CD4-positive, alpha-beta T cell treated with Interleukin-4 for 4 hours (primary cell): ENCODE results near the gene LDLRAD1.
"Not testable (repeated sequence)": the region's sequence is repeated elsewhere in the genome, so short reads cannot be mapped to it uniquely, and the experiment has no call there.

Experiments
- DNase-seq: peaks from one replicate; pipeline ENCODE4 v3.0.0-alpha.2; 2020

The LDLRAD1 gene

DNA sequence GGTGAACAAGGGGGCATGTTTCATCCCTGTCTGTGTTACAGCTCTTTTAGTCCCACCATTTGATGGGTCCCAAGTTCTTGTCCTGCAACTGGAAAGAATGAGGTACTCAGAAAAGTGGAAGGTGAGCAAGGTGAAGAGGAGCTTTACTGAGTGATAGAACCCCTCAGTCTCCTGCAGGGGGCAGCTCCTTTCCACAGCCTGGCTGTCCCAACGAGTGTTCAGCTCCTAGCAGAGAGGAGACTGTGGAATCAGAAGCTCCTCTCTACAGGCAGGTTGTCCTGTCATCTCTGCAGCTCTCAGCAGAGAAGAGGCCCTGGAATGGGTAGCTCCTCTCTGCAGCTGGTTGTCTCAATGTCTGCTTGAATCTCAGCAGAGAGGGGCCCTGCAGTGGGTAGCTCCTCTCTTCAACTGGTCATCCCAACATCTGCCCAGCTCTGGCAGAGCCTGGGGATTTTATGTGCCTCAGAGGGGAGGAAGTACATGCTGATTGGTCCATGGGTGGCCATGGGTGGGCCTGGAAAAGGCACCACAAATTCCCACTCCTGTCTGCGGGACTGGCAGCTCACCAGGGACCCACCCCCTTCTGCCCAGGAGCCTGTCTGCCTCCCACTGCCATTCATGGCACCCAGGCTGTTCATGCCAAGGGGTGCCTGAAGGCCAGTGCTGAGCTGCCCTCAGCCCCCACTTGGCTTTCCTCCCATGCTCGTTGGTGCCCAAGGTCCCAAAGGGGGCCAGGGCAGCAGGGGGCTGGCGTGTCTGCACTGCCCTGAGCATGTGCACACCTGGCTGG lies 25.7 kb downstream of the LDLRAD1 start:
- no peak for DNase-seq

DNA sequence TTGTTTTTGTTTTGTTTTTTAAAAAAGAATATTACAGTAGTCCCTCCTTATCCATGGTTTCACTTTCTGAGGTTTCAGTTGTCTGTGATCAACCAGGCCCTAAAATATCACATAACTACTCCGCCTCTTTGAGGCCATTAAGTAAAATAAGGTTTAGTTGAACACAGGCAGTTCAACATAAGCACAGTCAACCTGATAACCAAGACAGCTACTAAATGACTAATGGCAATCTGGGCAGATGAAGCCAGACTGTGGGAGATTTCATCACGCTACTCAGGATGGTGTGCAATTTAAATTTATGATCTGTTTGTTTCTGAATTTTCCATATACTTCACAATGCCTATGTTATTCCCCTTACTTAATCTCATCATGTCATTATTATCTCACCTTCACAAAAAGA lies 30.1 kb downstream of the LDLRAD1 start:
- no peak for DNase-seq

DNA sequence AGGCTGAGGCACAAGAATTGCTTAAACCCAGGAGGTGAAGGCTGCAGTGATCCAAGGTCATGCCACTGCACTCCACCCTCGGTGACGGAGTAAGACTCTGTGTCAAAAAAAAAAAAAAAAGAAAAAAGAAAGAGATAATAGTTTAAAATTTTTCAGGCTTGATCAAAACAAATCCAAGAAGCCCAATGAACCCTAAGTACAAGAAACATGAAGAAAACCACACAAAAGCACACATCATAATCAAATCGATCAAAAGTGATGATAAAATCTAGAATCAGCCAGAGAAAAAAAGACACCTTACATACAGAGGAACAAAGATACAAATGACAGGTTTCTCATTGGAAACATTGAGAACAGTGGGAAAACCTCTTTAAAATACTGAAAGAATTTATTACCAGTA lies 31.5 kb downstream of the LDLRAD1 start:
- DNase-seq, result no peak

DNA sequence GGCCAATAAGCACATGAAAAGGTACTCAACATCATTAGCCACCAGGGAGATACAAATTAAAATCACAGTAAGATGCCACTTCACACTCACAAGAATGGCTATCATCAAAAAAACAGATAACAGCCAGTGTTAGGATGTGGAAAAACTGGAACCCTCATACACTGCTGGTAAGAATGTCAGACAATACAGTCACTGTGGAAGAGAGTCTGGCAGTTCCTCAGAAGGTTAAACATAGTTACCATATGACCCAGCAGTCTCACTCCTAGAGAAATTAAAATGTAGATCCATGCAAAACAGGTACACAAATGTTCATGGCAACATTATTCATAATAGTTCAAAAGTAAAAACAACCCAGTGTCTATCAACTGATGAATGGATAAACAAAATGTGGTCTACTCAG lies 33.3 kb downstream of the LDLRAD1 start:
- no peak for DNase-seq

DNA sequence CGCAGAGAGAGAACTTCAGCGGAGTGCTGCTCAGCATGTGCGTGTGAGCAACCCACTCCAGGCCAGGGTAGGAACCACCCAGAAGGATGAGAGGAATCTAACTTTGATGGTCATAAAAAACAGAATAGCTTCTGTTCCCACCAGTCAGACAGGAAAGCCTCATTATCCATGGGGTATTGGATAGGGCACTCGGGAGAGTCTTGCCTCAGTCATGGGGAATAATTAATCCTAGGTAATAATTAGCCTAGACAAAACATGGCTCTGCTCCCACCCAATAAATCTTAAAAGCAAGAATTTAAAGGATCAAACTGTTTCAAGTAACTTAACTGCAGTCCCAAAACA lies 35.3 kb downstream of the LDLRAD1 start:
- DNase-seq, result no peak

DNA sequence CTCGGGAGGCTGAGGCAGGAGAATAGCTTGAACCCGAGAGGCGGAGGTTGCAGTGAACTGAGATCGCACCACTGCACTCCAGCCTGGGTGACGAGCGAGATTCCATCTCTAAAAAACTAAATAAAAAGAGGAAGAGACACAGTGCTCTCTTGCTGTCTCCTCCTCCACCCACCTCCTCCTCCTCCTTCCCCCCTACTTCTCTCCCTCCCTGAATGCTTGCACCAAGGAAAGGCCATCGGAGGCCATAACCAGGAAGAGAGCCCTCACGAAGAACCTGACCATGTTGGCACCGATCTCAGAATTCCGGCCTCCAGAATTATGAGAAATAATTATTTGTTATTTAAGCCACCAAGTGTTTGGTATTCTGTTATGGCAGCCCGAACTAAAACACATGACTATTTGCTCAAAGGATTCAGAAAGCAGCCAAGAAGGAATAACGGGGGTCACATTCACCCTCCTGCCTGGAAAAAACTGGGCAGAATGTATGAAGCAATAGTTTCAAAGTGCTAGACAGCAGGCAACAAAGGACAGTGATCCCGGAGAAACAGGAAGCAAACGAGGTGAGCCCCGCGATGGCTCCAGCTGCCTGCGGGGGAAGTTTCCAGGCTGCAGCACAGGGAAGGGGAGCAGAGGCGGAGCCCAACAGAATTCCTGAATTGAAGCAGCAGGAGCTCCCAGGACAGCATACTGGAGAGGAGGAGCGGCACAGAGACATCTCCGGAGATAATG lies 35.8 kb downstream of the LDLRAD1 start:
- no peak for DNase-seq

DNA sequence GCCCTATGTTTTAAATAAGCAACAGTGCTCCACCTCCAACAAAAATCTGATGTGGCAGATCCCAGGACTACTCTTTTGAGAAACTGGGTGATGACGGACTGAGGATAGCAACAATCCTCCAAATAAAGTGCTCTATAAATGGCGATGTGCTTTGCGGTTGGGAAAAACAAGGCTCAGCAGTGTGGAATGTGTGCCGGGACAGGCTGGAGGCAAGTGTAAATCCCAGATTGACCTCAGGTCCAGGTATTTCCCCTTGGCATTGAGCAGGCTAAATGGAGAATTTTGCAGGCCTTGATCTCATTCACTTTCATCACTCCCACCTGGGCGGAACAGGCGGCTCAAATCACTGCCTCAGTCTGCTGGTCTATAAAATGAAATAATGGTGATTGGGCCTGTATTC lies 36.8 kb downstream of the LDLRAD1 start:
- no peak for DNase-seq

DNA sequence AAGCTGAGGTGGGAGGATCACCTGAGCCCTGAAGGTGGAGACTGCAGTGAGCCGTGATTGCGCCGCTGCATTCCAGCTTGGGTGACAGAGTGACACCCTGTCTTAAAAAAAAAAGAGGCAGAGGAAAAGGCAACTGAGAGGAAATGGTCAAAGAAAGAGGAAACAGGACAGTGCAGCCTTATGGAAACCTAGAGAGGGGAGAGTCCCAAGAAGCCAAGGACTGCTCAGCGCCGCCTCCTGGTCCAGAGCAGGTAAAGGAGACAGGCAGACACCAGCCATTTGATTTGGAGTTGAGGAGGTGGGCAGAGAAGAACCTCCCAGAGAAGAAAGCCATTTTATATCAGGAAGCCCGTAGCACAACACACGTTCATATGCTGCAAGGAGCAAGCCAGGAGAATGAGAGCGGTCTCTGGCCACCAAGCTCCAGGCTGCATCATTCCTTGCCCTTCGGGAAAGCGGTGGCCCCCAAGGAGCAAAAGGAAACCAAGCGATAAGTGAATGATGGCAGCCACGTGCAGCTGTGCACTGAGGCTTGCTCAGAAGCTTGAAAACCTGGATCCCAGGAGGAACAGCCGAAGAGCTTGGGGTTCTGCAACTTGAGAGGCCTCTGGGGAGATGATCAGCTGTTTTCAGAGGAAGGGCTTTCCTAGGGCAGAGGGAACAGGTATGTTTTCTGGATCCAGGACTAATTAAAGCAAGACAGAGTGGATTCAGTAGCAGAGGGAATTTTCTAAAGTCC lies 38.1 kb downstream of the LDLRAD1 start:
- no peak for DNase-seq

DNA sequence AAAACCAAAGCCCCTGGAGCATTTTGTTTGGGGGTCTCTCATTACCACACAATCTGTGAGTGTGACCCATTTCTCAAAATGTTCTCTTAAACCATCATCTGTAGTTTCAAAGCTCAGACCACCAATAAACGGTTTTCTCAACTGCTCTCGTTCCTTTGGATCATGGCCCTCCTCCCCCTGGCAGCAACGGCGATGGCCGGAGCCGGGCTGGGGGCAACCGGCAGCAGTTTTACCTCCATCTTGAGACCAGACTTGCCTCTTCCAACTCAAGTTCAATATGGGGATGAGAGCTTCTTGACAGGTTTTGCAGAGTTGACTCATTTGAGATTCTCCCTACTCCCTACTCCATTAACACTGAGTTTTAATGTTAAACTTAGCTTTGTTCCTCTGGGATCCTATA lies 42.1 kb downstream of the LDLRAD1 start:
- no peak for DNase-seq

DNA sequence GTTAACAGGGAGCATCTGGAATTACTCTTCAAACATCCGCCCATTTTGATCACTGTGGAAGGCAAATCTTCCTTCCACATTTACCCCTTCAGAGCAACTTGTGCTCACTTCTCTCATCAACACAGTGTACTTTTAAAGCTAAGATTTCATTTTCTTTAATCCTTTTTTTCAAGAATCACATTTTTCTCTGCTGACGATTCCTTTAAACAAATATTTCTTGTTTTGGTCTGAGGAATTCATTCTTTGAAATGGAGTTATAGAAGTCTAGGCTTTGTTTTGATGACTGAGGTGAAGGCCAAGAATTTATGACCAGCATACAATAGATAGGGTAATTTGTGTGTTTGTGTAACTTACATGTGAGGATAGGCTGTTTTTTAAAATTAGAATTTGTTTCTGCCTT lies 46.3 kb downstream of the LDLRAD1 start:
- no peak for DNase-seq

DNA sequence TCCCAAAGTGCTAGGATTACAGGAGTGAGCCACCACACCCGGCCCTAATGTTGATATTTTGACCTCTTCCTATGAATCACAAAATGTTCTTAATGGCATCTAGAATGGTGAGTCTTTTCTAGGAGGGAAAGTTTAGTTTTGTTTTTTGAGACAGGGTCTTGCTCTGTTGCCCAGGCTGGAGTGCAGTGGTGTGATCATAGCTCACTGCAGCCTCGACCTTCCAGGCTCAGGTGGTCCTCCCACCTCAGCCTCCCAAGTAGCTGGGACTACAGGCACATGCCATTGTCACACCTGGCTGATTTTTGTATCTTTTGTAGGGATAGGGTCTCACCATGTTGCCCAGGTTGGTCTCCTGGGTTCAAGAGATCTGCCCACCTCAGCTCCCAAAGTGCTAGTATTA lies 48.7 kb downstream of the LDLRAD1 start:
- DNase-seq, result not testable (repeated sequence)

DNA sequence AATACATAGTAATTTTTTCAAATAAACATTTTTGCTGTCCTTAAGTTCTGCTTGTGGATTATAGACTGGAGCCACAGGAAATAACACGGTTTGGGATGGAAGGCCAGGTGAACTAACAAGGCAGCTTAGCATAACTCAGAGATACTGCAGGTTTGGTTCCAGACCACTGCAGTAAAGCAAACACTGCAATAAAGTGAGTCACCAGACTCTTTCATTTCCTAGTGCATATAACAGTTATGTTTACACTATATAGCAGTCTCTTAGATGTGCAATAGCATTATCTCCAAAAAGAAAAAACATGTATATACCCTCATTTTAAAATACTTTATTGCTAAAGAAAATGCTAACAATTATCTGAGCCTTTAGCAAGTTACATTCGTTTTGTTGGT lies 49.9 kb downstream of the LDLRAD1 start:
- DNase-seq, result no peak

DNA sequence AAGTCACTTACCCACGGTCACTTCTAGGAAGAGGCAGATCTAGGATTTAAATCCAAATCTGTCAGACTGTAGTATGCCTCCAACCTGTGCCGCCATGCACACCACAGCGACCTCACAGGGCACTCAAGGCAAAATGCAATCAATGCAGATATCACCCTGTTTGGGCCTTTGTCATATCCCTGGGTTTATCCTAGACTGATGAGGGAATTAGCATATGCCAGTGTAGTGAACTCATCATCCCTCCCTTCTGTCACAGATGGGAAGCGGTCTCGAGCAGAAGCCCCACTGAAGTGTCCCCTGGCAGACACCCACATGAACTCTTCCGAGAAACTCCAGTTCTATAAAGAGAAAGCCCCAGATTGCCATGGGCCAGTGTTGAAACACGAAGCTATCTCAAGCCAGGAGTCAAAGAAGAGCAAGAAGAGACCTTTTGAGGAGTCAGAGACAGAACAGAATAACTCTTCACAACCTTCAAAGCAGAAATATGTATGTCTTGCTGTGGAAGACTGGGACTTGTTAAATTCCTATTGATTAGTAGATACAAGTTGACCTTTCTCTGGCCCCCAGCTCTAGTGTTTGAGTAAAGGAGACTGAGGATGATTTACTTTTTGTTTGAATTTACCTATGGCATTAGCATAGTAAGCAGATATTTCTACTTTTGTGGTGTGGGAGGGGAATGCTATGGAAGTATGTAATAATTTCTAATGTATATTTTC lies 50.4 kb downstream of the LDLRAD1 start:
- DNase-seq, result no peak

DNA sequence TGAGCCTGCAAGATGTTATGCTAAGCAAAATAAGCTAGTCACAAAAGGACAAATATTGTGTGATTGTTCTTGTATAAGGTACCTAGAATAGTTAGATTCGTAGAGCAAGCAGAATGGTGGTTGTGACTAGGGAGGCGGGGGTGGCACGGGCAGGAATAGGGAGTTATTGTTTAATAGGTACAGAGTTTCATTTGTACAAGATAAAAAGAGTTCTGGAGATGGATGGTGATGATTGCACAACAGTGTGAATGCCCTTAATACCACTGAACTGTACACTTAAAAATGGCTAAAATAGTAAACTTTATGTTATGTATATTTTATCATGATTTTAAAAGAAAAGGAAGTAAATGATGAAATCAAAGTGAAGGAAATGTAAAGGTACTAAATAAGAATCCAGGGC lies 51.2 kb downstream of the LDLRAD1 start:
- DNase-seq, result no peak

DNA sequence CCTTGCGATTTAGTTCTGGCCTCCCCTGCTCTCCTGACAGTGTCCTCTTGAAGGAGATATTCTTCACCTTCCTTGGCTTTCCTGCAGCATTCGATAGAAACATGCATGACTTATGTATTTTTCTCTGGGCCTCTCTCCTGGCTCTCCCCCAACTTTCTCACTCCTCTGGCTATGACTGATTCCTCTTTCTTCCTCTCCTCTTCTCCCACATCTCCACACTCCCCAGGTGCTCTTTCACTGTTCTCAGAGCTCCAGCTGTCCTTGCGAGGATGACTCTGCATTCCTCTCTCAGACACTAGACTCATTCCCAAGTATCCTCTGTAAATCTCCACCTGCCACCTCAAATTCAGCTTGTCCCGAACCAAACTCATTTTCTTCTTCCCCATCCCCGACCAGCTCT lies 53.9 kb downstream of the LDLRAD1 start:
- no peak for DNase-seq

DNA sequence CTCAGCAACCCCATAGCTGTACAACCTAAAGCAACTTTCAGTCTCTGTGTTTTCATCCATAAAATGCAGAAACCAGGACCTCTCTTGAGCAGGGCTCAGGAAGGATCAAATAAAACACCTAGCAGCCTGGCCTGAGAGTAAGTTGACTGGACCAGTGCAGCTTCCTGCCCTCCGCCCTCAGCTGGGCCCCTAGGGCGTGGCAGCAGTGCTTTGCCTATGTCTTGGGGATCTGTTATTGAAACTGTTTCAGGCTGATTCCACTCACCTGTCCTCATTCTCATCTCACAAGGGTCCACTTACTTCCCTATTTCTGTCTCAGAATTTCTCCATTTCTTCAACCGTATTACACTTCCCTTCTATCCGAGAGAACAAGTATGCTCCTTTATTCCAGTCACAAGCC lies 54.5 kb downstream of the LDLRAD1 start:
- no peak for DNase-seq

DNA sequence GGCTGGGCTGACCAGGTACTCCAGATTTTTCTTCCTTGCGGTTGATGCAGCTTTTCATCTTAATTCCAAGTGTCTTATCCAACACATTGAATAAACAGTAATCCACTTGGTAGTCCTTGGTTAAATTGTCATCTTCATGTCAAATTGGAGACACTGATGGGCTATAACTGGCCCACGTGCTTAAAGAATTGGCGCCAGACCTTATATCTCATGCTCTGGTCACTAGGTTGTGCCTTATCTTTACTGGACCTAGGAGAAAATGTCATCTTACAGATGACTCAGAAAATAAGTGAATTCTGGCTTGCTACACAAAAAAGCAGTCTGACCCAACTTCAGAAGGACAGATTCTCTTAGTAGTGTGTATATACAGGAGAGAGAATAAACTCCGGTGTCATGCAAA lies 55.6 kb downstream of the LDLRAD1 start:
- no peak for DNase-seq

DNA sequence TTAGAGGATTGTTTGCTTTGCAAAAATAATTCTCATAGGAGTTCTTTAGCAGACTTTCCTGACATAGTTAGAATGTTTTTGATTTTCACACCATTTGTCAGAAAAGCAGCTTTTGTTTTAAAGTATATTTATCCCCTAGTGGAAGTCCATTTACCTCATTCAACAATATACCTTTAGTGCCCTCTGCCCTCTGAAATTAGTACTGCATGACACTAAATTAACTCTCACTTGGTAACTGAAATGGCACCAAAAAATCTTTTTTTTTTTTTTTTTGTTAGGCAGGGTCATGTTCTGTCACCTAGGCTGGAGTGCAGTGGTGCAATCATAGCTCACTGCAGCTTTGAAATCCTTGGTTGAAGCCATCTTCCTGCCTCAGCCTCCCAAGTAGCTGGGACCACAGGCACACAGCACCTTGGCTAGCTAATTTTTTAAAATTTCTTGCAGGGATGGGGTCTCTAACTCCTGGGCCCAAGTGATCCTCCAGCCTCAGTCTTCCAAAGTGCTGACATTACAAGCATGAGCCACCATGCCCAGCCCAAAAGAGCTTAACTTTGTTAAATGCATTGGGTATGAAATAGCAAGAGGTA lies 58.2 kb downstream of the LDLRAD1 start:
- DNase-seq, result peak; percentile 64
